GM23338 (cell line): Measurements from ENCODE around the gene IRF3. TPM values are rescaled to one million over a fixed set of nuclear protein-coding genes. Genes with fewer than 3 reads are reported as not detected.

Source experiments
- ATAC-seq: fragments of 200-7000 bp; cut with Tn5 transposase; 3 replicates; pipeline ENCODE4 v1.9.1; 2020
- DNase-seq: peaks from one replicate; pipeline ENCODE4 v3.0.0-alpha.2; 2015; ENCODE audit warnings: low spot score
- H2AFZ ChIP-seq: fragments of 200-600 bp; sonication (generic); 2 replicates; pipeline ENCODE4 v1.8.0; 2016; ENCODE audit warnings: antibody characterized with exemption, mild to moderate bottlenecking, moderate library complexity
- H3F3A ChIP-seq: fragments of 200-600 bp; sonication (generic); replicated peaks from 2 replicates; pipeline ENCODE4 v1.8.0; 2017; ENCODE audit warnings: antibody characterized with exemption, mixed run types, low read depth
- H3K27ac ChIP-seq: fragments of 200-600 bp; sonication (generic); 2 replicates; pipeline ENCODE4 v1.6.1; 2016; ENCODE audit warnings: low read depth
- H3K27me3 ChIP-seq: fragments of 200-600 bp; sonication (generic); 2 replicates; pipeline ENCODE4 v1.8.0; 2016; ENCODE audit warnings: mild to moderate bottlenecking, mixed run types, moderate library complexity; ENCODE audit not compliant: insufficient read depth
- H3K36me3 ChIP-seq: fragments of 200-600 bp; sonication (generic); 2 replicates; pipeline ENCODE4 v1.8.0; 2016; ENCODE audit warnings: mild to moderate bottlenecking; ENCODE audit not compliant: insufficient read depth
- H3K4me1 ChIP-seq: fragments of 200-600 bp; sonication (generic); 2 replicates; pipeline ENCODE4 v1.8.0; 2016; ENCODE audit warnings: mild to moderate bottlenecking, moderate library complexity; ENCODE audit not compliant: insufficient read depth
- H3K4me2 ChIP-seq: fragments of 200-600 bp; sonication (generic); 2 replicates; pipeline ENCODE4 v1.7.1; 2017; ENCODE audit warnings: mixed run types
- H3K4me3 ChIP-seq: fragments of 200-600 bp; sonication (generic); 2 replicates; pipeline ENCODE4 v1.6.1; 2016; ENCODE audit warnings: mixed run types
- H3K79me2 ChIP-seq: fragments of 200-600 bp; sonication (generic); replicated peaks from 2 replicates; pipeline ENCODE4 v1.8.0; 2017; ENCODE audit warnings: mild to moderate bottlenecking; ENCODE audit not compliant: insufficient read depth
- H3K9me2 ChIP-seq: fragments of 200-600 bp; sonication (generic); 2 replicates; pipeline ENCODE4 v1.8.0; 2017; ENCODE audit not compliant: insufficient read depth
- H4K20me1 ChIP-seq: fragments of 200-600 bp; sonication (generic); replicated peaks from 2 replicates; pipeline ENCODE4 v1.8.0; 2017; ENCODE audit warnings: mild to moderate bottlenecking; ENCODE audit not compliant: insufficient read depth
- H3K27ac Mint-ChIP-seq: 2 replicates; pipeline ENCODE4 v1.8.0; 2020; ENCODE audit warnings: inconsistent platforms, mild to moderate bottlenecking, moderate library complexity, mixed read lengths
- H3K27me3 Mint-ChIP-seq: 3 replicates; pipeline ENCODE4 v1.8.0; 2022; ENCODE audit warnings: low read depth, mild to moderate bottlenecking, moderate library complexity, mixed read lengths, inconsistent platforms; ENCODE audit not compliant: insufficient read depth, poor library complexity
- H3K36me3 Mint-ChIP-seq: 3 replicates; pipeline ENCODE4 v1.8.0; 2021; ENCODE audit warnings: low read depth, mild to moderate bottlenecking, inconsistent platforms, moderate library complexity, mixed read lengths
- H3K4me1 Mint-ChIP-seq: 3 replicates; pipeline ENCODE4 v1.8.0; 2020; ENCODE audit warnings: mild to moderate bottlenecking, inconsistent platforms, mixed read lengths
- H3K4me3 Mint-ChIP-seq: 3 replicates; pipeline ENCODE4 v1.8.0; 2021; ENCODE audit warnings: moderate library complexity, mild to moderate bottlenecking, inconsistent platforms, mixed read lengths
- H3K9me3 Mint-ChIP-seq: 3 replicates; pipeline ENCODE4 v1.8.0; 2020; ENCODE audit warnings: moderate library complexity, mild to moderate bottlenecking, inconsistent platforms, mixed read lengths
- CREB1 ChIP-seq: fragments of 250-450 bp; sonication (Bioruptor Pico); IDR thresholded peaks from 2 replicates; pipeline ENCODE4 v1.5.0; 2020; ENCODE audit warnings: low read depth, mild to moderate bottlenecking, moderate library complexity
- EZH2 ChIP-seq: fragments of 200-600 bp; sonication (generic); IDR thresholded peaks from one replicate; pipeline ENCODE4 v1.8.0; 2017; ENCODE audit warnings: antibody characterized with exemption, mild to moderate bottlenecking, low read depth; ENCODE audit not compliant: unreplicated experiment
- EZH2phosphoT487 ChIP-seq: fragments of 200-600 bp; sonication (generic); IDR thresholded peaks from one replicate; pipeline ENCODE4 v1.8.1; 2018; ENCODE audit warnings: antibody characterized with exemption; ENCODE audit not compliant: unreplicated experiment
- JUNB ChIP-seq: IDR thresholded peaks from one replicate; pipeline ENCODE4 v1.6.1; 2016; ENCODE audit warnings: antibody characterized with exemption; ENCODE audit not compliant: unreplicated experiment
- NANOG ChIP-seq: IDR thresholded peaks from 2 replicates; pipeline ENCODE4 v1.6.1; 2016; ENCODE audit warnings: antibody characterized with exemption, borderline replicate concordance
- POLR2AphosphoS5 ChIP-seq: IDR thresholded peaks from 2 replicates; pipeline ENCODE4 v1.6.1; 2016; ENCODE audit warnings: antibody characterized with exemption, low read depth
- REST ChIP-seq: IDR thresholded peaks from one replicate; pipeline ENCODE4 v1.6.1; 2018; ENCODE audit warnings: antibody characterized with exemption; ENCODE audit not compliant: unreplicated experiment
- STAT1 ChIP-seq: IDR thresholded peaks from one replicate; pipeline ENCODE4 v1.6.1; 2016; ENCODE audit warnings: antibody characterized with exemption; ENCODE audit not compliant: unreplicated experiment
- ZNF114 ChIP-seq: fragments of 250-450 bp; sonication (Bioruptor Pico); IDR thresholded peaks from 2 replicates; pipeline ENCODE4 v1.5.0; 2020; ENCODE audit warnings: mild to moderate bottlenecking, moderate library complexity
- ZNF331 ChIP-seq: fragments of 250-450 bp; sonication (Bioruptor Pico); IDR thresholded peaks from 2 replicates; pipeline ENCODE4 v1.5.0; 2020; ENCODE audit warnings: low read depth, mild to moderate bottlenecking, moderate library complexity
- ZNF462 ChIP-seq: fragments of 250-450 bp; sonication (Bioruptor Pico); IDR thresholded peaks from 2 replicates; pipeline ENCODE4 v1.5.0; 2020; ENCODE audit warnings: mild to moderate bottlenecking, moderate library complexity
- polyA plus RNA-seq: library from polyadenylated mRNA; unstranded; fragments of >200 nt; fragmentation: Nextera tagmentation; extraction: Ambion mirVana; gene quantifications from 2 replicates; pipeline ENCODE4 v1.2.1, GENCODE V29; 2016
- total RNA-seq: library from RNA; depleted of rRNA; stranded (reverse); fragments of >200 nt; shearing (Covaris generic); gene quantifications from 2 replicates; pipeline ENCODE4 v1.2.3, GENCODE V29; 2014
- TF ChIP-seq, protein P1 (sequence below): IDR thresholded peaks from 2 replicates; pipeline ENCODE4 v1.6.1; 2016; ENCODE audit warnings: antibody characterized with exemption
- TF ChIP-seq, protein P2 (sequence below), 2 experiments: fragments of 200-600 bp in 1 of 2; sonication (generic) in 1 of 2; conservative IDR thresholded peaks; 2 replicates each; pipeline versions ENCODE4 v1.5.1 to v1.6.1; 2016 to 2017; ENCODE audit warnings: antibody characterized with exemption in 2 of 2, low read depth in 2 of 2, mild to moderate bottlenecking in 2 of 2, moderate library complexity in 1 of 2

IRF3 gene
- total and polyA plus RNA-seq, 2 experiments from 2014 or later, result 57.4 to 164 TPM

DNA sequence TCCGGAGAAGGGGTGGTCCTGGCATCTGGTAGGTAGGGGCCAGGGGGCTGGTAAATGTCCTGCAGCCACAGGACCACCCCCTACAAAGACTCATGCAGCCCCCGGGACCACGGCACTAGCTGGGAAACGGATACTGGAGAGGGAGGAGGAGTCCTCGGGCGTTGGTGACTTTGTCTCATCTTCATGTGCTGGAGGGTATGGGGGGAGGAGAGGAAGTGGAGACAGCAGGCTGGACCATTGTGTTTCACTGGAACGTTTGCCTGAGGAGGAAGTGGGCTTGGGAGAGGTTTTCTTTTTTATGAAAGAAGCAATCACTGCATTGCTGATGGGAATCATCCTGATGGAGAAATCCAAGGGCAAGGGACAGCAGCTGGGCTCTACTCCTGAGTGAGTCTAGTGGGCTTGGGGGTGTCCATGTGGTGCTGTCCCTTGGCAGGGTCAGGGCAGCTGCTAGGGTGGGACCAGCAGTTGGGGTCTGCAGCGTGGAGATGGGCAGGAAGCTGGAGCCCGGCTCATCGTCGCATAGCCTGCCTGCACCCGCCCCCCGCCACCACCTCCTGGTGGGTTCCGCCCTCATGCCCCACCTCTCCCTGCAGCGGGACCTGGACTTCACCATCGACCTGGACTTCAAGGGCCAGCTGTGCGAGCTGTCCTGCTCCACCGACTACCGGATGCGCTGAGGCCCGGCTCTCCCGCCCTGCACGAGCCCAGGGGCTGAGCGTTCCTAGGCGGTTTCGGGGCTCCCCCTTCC lies 22.1 kb upstream of the IRF3 start:
- peaks cover 36% of the 10 kb centered on the region for H4K20me1 ChIP-seq
- Mint-ChIP-seq H3K27ac (peak overlapping the region; percentile 29), H3K4me1 (peaks cover 50% of the 10 kb centered on the region), H3K9me3 (peaks cover 8% of the 10 kb centered on the region), H3K4me3 (peak overlapping the region; percentile 11; the same call in 1 of the 3 replicates), H3K36me3 (peaks cover 52% of the 10 kb centered on the region), H3K27me3 (peaks cover 46% of the 10 kb centered on the region)
- H3K4me2 ChIP-seq, result peak overlapping the region; percentile 99; the same call in 1 of the 2 replicates
- peak; percentile 55 for DNase-seq
- no peaks in the 10 kb centered on the region for H3K27me3 ChIP-seq
- H2AFZ ChIP-seq, result no peak overlapping the region
- H3K79me2 ChIP-seq, result peaks cover 22% of the 10 kb centered on the region
- H3K9me2 ChIP-seq, result no peaks in the 10 kb centered on the region
- no peak for ATAC-seq
- H3K4me1 ChIP-seq, result peaks cover 28% of the 10 kb centered on the region
- H3K36me3 ChIP-seq, result peaks cover 25% of the 10 kb centered on the region
- H3F3A ChIP-seq, result peaks cover 64% of the 10 kb centered on the region
- 0 out of 2 replicates have a peak overlapping the region, but pooled peaks have one; percentile 26 for H3K4me3 ChIP-seq
- peak overlapping the region; percentile 85 for H3K27ac ChIP-seq
- no peak; the same call in 1 of the 2 replicates for TF ChIP-seq POLR2AphosphoS5
- no peak for TF ChIP-seq JUNB
- no peak for TF ChIP-seq EZH2phosphoT487
- TF ChIP-seq NANOG, result no peak
- no peak for TF ChIP-seq ZNF462
- TF ChIP-seq CREB1 (CRISPR knock-in tag), result no peak
- no peak for TF ChIP-seq ZNF114 (CRISPR knock-in tag)
- TF ChIP-seq ZNF331 (CRISPR knock-in tag), result no peak
- TF ChIP-seq, protein P1, sequence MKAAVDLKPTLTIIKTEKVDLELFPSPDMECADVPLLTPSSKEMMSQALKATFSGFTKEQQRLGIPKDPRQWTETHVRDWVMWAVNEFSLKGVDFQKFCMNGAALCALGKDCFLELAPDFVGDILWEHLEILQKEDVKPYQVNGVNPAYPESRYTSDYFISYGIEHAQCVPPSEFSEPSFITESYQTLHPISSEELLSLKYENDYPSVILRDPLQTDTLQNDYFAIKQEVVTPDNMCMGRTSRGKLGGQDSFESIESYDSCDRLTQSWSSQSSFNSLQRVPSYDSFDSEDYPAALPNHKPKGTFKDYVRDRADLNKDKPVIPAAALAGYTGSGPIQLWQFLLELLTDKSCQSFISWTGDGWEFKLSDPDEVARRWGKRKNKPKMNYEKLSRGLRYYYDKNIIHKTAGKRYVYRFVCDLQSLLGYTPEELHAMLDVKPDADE, result no peak
- TF ChIP-seq REST, result no peak
- no peak for TF ChIP-seq EZH2
- TF ChIP-seq STAT1, result no peak
- TF ChIP-seq, protein P2, sequence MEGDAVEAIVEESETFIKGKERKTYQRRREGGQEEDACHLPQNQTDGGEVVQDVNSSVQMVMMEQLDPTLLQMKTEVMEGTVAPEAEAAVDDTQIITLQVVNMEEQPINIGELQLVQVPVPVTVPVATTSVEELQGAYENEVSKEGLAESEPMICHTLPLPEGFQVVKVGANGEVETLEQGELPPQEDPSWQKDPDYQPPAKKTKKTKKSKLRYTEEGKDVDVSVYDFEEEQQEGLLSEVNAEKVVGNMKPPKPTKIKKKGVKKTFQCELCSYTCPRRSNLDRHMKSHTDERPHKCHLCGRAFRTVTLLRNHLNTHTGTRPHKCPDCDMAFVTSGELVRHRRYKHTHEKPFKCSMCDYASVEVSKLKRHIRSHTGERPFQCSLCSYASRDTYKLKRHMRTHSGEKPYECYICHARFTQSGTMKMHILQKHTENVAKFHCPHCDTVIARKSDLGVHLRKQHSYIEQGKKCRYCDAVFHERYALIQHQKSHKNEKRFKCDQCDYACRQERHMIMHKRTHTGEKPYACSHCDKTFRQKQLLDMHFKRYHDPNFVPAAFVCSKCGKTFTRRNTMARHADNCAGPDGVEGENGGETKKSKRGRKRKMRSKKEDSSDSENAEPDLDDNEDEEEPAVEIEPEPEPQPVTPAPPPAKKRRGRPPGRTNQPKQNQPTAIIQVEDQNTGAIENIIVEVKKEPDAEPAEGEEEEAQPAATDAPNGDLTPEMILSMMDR (conservative IDR thresholded peaks at IDR 0.05; ENCODE audit: low read depth in 2 of 2), result no peak
